CD4-positive, alpha-beta T cell treated with Interleukin-21 for 1 hour (primary cell): Measurements from ENCODE around the gene RILP.

Experiments
- DNase-seq: peaks from one replicate; pipeline ENCODE4 v3.0.0-alpha.2; 2020

RILP gene

DNA sequence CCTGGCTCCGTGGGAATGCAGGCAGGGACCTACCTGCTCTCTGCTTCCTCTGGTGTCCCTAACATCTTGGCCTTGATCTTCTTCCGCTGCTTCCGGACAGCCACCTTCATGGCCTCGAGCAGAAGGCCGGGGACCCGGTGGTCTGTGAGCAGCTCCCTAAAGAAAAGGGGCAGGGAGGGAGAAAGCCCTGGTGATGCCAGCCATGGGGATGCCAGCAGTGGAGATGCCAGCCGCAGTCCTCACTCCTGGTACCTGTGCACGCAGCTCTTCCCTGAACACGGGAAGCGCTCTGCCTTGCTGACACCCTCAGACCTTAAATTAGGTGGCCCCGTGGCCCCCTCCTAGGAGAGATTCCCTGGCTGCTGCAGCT is 1.9 kb downstream of the RILP start:
- no peak for DNase-seq

GRCh38 chr17:1646199-1646875 is 3.3 kb downstream of the RILP start:
- no peak for DNase-seq

DNA sequence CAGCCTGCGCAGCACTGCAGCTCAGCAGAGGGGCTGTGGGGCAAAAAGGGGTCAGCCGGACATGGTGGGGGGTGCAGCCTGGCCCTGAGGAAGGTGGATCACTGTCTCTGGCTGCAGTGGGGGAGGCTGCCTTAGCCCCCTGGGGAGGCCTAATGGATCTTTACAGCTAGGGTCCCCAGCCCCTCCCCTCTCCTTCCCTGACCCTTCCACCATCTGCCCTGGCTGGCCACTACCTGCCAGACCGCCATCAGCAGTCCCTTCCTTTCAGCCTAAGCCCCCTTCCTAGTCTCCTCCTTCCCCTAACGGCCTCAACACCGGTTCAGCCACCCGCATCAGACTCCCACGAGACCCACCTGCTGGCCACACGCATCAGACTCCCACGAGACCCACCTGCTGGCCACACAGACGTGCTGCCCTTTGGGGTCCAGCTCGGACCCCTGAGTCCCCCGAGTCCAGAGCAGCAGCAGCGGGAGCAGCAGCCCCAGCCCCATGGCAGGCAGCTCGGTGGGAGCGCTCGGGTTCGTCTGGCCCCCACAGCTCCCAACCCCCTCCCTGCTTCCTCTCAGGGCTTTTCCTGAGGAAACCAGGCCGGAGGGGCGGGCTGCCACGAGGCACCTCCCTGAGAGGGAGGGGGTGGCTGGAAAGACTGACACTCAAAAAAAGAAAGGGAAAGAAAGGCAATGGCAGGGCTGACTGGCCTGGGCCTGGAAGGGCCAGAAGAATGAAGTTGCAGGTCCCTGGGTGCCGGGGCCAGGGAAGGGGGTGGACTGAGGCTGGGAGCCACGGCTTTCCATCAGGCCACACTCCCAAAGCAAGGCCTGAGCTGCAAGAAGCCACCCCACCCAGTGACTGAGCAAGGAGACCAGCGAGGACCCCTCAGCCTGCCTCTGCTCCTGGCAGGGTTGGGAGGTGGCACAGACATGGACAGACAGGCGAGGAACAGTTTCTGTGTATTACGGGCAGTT is 4.2 kb downstream of the RILP start, which contains the start of gene SCARF1:
Gene SCARF1, minus strand, starts transcription at position 526 of the 965 bp plus-strand sequence. Its CDS starts 35 bp downstream, at position 491.
- no peak for DNase-seq

- DNase-seq: peak; percentile 29
Measured at GRCh38 chr17:1644493-1645206, 5.0 kb downstream of the RILP start.

- no peak for DNase-seq
Measured at GRCh38 chr17:1643999-1644492, 5.6 kb downstream of the RILP start.

DNA sequence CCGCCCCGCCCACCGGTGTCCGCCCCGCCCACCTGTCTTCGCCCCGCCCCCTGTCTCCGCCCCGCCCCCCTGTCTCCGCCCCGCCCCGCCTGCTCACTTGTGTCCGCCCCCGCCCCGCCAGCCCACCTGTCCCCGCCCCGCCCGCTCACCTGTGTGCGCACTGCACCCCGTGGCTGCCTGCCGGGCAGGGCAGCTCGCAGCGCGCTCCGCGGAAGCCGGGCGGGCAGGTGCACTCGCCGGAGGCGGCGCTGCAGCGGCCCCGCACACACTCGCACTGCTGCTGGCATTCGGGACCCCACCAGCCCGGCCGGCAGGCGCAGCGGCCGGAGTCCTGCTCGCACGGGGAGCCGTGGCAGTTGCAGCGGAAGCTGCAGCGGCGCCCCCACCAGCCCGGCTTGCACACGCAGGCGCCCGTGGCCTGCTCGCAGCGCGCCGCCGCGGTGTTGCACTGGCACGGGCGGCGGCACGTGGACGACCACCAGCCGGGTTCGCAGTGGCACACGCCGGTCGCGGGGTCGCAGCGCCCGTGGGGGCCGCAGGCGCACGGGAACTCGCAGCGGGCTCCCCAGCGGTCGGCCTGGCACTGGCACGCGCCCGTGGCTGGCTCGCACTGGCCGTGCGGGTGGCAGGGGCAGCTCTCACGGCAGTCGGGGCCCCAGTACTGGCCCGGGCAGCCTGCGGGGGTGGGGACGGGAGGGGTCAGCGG is 6.2 kb downstream of the RILP start:
- peak; percentile 74 for DNase-seq

- DNase-seq: no peak
Measured at GRCh38 chr17:1641065-1641403, 8.6 kb downstream of the RILP start.

DNA sequence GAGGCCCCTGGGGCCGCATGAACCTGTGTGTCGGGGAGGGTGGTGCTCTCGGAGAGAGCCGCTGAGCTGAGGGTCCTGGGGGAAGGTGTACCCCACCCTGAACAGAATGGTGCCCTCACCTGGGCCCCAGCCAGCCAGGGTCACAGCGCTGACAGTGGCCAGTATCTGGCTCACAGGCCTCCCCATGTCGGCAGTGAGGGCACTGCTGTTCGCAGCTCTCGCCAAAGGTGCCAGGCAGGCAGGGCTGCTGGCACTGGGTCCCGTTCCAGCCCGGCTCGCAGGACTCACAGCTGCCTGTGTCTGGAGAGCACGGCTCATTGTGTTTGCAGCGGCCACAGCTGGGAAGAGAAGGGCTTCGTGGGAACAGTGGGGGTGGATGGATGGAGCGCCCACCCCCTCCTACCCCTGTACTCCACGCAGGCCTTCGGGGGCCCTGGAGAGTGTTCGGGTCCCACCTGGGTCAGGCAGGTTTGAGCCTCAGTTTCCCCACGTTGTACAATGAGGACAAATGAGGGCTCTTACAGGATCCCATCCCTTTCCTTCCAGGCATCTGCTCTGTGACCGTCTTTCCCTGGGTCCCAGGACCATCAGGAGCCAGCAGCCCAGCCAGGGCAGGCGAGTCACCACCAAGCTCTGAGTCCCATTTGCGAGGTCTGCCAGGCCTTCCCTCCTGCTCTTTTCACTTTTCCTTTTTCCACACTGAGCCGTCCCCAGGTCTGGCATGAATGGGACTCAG is 9.2 kb downstream of the RILP start:
- no peak for DNase-seq

DNA sequence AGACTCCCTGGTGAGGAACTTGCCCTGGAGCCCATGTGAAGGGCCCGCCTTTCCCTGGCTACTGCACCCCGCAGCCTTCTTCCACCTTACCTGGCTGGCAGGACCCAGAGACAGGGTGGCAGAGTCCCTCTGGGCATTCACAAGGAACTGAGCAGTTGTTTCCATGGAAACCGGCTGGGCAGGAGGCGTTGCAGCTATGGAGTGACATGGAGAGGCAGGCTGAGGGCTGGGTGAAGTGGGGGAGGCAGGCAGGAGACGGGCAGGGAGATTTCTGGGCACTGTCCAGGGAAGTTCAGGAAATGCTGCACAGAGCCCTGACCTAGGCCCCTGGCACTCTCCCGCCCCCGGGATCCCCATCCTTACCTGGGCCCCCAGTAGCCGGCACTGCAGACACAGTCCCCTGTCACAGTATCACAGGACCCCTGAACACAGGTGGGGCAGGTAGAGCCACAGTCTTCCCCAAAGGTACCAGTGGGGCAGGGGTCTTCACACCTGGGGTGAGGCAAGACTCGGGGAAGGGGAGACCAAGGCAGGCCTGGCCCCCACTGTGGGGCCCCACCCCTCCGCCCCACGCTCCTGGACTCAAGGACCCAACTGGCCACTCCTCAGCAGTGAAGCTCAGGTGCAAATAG is 10.0 kb downstream of the RILP start:
- DNase-seq: no peak

DNA sequence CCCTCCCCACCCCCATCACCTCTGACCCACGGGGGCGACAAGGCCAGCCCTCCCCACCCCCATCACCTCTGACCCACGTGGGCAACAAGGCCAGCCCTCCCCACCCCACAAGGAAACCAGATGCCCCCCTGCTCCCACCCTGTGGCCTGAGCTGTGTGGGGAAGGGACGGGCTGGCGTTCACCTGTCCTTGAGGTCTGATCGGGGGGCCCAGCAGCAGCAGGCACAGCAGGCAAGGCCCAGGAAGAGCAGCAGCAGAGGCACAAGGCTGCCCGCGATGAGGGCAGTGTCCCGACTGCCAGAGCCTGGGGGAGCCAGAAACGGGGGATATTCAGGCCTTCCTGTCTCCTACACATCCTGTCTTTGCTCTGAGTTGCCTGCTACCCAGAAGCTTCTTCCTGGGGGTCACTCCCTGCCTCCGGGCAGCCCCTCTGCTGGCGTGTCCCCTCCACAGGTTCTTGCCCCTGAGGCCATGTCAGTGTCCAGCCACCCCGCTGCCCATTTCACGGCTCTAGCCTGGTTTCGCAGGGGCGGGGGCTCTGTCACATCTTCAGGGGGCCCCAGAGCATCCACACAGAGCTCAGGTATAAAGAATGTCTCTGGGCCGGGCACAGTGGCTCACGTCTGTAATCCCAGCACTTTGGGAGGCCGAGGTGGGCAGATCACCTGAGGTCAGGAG is 10.9 kb downstream of the RILP start:
- no peak for DNase-seq

DNA sequence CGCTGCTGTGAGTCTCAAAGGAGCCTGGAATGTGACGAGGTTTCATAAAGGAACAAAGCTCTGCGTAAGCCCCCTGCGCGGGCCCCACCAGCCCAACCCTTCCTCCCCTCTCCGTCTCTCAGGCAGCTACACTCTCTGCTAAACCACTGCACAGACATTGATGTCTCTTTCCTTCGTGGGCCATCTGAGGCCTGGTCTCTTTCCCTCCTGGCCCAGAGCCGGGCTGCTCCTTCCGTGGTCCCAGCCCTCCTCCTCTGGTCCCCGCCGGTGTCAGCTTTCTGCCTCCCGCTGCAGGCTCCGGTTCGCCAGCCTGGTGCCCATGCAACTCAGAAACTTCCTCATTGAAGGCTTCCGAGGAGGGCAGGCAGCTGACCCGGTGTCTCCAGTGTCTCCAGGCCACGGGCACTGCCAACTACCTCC is 11.5 kb downstream of the RILP start:
- no peak for DNase-seq

DNA sequence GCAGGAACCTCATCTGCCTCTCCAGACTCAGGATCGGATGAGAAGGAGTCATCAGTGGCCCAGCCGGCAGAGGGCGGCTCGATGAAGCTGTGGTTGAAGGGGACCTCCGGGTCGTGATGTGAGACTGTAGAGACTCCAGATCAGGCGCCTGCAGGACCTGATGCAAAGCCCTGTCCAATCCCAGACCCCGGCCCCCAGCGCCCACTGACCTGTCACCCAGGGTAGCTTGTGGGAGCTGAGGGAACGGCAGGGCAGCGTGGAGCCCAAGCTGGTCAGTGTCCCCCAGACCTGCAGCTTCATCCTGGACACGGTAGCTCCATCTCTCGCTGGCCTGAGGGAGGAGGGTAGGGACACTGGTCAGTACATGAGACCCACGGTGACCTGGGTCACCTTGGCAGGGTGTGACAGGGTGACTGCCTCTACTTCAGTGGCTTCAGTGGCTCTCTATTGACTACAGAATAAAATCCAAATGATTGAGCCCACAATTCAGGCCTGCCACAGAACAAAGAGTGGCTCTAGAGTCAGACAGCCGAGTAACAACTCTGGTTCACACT is 12.9 kb downstream of the RILP start:
- no peak for DNase-seq

DNA sequence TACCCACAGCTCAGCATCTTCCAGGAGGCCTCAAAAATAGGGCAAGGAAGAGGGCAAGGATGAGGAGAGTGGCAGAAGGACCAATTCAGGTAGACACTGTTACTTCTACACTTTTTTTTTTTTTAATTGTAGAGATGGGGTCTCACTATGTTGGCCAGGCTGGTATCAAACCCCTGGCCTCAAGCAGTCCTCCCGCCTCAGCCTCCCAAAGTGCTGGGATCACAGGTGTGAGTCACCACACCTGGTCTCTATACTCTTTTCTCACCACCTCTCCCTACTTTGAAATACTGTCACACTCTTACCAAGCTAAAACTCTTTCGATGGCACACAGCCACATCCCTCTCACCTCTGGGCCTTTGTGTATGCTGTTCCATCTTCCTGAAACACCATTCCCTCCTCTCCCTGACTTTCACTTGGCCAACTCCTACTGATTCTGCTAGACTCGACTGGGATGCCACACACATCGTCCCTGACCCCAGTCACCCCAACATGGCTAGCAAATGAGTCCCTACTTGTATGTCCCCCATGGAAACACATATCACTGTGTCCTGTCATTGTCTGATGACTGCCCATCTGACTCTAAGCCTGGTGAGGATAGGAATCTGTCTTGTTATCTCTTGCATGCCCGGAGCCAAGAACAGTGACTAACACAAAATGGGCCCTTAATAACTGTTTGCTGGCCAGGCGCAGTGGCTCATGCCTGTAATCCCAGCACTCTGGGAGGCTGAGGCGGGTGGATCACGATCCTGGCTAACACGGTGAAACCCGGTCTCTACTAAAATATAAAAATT is 13.8 kb downstream of the RILP start:
- no peak for DNase-seq

DNA sequence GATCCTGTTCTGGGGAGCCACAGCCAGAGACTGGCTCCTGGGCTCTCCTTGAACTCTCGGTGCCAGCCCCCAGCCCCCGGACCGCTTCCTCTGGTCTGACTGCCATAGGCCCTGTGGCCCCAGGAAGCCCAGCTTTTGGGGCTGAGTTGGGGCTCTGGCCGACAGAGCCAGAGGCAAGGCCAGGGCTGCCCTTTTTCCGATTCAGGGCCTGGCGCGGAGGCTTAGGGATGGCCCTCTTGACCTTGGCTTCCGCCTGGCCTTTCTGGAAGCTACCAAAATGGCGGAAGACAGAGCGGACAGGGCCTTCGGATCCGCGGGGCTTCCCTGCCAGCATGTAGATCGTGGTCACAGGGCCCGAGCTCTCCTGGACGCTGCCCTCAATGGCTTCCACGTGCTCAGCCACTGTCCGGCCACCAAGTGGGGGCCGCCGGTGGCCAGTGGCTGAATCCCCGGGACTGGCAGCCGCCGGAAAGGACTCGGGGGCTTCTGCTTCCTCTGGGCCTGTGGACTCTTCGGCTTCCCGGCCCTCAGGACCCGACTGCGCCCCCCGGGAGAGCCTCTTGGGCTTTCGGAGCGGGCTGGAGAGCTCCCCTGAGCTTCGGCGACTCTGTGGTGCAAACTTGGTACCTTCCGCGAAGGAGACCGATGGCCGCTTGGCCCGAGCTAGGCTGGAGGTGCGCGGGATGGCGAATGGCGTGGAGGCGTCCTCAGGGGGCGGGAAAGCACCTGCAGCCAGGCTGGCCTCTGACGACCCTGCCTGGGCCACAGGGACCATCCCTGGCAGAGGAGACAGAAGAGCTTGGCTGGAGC is 14.6 kb downstream of the RILP start:
- no peak for DNase-seq

GRCh38 chr17:1630662-1631061 is 19.0 kb downstream of the RILP start:
- no peak for DNase-seq

DNA sequence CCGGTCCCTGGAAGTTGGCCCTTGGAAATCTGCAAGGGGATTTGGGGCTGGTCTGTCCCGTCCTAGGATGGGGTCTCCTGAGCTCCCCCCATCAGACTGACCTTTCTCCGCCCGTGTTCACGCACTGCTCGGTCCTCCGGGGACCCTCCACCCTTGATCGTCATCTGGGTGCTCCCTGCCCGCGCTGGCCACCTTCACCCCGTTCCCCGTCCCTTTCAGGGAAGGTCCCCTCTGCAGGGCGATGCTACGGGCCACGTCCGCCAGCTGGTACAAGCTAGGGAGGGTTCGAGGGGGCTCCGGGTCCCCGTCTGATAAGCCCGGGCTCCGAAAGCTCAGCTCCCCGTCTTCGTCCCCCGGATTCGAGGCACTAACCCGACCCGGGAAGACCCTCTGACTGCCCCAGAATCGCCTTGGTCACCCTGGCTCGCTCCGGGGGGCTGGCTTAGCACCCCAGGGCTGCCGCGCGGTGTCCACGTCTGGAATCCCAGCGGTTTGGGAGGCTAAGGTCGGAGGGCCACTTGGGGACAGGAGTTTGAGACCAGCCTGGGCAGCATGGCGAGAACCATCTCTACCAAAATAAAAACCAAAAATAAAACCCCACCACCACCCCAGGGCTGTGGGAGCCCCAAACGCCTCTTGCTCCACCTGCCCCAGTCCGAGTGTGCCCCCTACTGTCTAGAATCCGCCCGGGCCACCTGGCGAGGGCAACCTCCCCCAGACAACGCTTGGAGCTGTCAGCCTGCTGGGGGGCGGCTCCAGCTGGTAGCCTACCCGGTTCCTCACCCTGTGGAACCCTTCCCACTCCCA is 20.0 kb downstream of the RILP start:
- DNase-seq: peak; percentile 78

DNA sequence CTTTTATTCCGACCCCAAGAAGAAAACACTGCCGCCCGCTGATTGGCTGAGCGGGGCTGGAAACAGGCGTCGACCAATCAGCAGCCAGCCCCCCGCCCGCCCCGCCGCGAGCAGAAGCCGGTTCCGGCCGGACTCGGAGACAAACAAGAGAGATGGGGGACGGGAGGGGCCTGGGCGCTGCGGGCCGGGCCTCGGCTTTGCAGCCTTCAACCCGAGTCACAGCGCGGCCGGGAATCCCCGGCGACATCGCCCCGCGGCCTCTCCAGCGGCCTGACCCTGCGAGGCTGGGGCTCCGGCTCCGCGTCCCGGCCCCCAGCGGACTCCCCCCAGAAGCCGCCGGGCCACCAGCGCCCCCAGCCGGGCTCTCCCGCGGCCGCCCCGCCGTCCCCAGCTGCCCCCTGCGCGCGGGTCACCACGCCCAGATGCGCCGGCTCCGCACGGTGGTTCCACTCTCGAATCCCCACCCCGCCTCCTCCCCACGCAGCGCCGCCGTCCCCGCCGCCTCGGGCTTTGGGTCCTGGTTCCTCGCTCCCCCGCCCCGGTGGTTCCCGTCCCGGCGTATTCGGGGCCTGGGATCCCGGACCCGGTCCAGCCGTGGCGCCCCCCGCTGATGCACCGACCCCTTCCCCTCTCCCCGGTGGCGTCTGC is 20.7 kb downstream of the RILP start:
- peak; percentile 93 for DNase-seq
